G401.6 (cell line): ENCODE measurements around the gene PSMD9.
"Not testable (repeated sequence)": the region's sequence is repeated elsewhere in the genome, so short reads cannot be mapped to it uniquely, and the experiment has no call there.

ENCODE experiments used
- FAIRE-seq: peaks from 2 replicates; lab custom pipeline; 2012; peaks lifted over from hg19 to GRCh38; lab: Jason Lieb, UNC

PSMD9 gene

GRCh38 chr12:121873216-121873569, 15.4 kb upstream of the PSMD9 start:
- FAIRE-seq: no peak

GRCh38 chr12:121874071-121874470, 14.5 kb upstream of the PSMD9 start:
- no peak for FAIRE-seq

GRCh38 chr12:121875582-121875981, 13.0 kb upstream of the PSMD9 start:
- FAIRE-seq: no peak

- FAIRE-seq: not testable (repeated sequence)
Measured at GRCh38 chr12:121876080-121876447, 12.5 kb upstream of the PSMD9 start.

- FAIRE-seq: peak; percentile 54
Measured at GRCh38 chr12:121883315-121883660, 5.3 kb upstream of the PSMD9 start.

DNA sequence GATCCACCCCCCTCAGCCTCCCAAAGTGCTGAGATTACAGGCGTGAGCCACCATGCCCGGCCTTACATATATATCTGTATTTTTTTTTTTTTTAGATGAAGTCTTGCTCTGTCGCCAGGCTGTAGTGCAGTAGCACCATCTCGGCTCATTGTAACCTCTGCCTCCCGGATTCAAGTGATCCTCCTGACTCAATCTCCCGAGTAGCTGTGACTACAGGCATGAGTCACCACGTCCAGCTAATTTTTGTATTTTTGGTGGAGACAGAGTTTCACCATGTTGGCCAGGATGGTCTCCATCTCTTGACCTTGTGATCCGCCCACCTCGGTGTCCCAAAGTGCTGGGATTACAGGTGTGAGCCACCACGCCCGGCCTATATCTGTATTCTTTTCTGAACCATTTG, 3.5 kb upstream of the PSMD9 start:
- not testable (repeated sequence) for FAIRE-seq

DNA sequence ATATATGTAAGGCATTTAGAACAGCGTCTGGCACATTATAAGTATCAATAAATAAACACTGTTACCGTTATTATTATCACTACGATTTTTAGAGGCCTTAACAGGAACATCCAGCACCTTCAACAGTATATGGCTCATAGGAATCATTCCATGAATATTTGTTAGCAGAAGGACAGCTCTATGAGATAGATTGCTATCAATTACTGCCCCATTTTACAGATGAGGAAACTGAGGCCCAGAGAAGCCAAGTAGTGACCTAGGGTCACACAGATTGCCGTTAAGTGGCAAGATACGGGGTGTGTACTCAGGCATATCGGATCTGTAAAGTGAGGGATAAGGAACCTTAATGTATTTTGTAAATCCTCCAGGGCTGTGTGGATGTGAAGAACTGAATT, 510 bp upstream of the PSMD9 start:
- FAIRE-seq: no peak

DNA sequence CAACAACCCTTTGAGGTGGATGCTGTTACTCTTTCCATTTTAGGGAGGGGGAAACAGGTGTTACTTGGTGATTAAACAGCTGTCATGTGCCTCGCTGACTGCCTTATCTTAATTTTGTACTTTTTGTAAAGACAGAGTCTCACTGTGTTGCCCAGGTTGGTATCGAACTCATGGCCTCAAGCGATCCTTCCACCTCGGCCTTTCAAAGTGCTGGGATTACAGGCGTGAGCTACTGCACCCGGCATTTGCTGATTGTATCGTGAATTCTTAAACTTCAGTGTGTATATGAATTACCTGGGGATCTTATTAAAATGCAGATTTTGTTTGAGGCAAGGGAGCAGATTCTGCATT, 659 bp downstream of the PSMD9 start:
- FAIRE-seq: no peak

DNA sequence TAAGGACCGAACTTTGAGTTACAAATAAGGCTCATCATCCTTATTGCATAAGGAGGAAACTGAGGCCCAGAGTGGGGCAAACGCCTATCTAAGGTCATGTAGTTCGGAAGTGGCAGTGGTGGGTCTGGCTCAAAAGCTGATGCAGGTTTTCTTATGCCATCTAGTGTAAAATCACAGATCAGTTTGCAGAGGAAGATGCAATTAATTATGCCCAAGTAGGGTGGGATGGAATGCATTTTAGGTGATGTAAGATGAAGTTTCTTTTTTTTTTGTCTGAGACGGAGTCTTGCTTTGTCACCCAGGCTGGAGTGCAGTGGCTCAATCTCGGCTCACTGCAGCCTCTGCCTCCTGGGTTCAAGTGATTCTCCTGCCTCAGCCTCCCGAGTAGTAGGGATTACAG, 1.1 kb downstream of the PSMD9 start:
- not testable (repeated sequence) for FAIRE-seq

DNA sequence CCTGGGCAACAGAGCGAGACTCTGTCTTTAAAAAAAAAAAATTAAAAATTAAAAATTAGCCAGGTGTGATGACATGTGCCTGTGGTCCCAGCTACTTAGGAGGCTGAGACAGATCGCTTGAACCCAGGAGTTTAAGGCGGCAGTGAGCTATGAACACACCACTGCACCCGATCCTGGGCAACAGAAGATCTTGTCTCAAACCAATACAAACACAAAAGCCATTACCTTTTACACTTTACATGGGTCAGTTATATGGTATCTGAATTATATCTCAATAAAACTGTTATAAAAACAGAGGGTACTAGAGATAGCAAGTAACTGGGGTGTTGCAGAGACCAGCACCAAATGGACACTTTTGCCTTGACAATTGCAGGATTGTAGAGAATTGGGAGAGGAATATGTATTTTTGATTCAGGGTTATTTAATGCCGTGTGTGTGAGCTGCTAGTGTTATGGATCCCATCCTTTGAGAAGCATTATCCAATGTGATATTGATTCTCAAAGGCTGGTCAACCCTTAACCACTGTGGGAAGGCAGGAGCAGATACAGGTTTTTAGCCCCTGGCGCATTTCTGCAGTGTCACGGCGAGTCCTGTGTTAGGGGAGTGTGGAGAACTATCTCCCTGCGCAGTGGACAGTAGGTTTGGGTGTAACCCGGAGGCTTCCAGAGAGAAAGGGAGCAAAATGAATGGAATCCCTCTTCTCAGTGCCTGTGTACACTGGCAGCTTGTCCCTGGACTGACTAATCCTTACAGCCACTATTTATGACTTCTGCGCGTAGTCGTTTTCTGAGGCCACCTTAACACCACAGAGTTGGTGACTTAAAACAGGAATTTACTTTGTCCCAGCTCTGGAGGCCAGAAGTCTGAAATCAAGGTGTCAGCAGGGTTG, 4.3 kb downstream of the PSMD9 start:
- FAIRE-seq: no peak

- no peak for FAIRE-seq
Measured at GRCh38 chr12:121893961-121894460, 5.4 kb downstream of the PSMD9 start.

DNA sequence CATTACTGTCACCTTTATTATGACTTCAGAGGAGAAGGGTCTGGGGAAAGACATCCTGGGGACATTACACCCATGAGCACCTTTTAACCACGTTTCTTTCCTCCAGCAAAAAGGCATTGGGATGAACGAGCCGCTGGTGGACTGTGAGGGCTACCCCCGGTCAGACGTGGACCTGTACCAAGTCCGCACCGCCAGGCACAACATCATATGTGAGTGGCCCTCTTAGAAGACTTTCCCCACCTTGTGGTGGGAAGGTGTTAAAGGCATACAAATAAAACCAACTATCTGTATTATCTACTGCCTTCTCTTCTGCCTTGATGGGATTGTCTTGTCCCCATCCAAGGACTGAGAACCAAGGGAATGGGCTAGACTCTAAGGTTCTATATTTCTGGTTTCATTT, 6.0 kb downstream of the PSMD9 start:
- FAIRE-seq: no peak

DNA sequence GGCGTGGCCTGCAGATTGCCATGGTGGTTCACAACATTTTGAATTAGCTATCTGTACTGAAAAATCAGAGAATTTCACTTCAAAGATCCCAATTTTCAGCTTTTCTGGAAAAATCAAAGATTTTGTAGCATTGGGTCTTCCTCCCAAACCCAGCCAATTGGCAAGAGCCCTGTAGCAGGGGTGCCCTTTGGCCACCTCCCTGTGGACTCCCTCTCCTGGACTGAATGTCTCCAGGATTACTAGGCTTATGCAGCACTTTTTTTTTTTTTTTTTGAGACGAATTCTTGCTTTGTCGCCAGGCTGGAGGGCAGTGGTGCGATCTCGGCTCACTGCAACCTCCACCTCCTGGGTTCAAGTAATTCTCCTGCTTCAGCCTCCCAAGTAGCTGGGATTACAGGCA, 9.7 kb downstream of the PSMD9 start:
- FAIRE-seq: no peak

DNA sequence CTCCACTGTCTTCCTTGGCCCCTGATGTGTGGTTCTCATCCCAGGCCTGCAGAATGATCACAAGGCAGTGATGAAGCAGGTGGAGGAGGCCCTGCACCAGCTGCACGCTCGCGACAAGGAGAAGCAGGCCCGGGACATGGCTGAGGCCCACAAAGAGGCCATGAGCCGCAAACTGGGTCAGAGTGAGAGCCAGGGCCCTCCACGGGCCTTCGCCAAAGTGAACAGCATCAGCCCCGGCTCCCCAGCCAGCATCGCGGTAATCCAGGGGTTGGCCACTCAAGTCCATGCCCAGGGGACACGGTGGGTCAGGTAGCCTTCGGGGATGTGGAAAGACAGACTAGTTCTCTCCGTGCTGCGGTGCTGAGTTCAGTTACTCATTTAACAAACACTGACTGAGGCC, 11.0 kb downstream of the PSMD9 start:
- no peak for FAIRE-seq

- FAIRE-seq: no peak
Measured at GRCh38 chr12:121903202-121903601, 14.6 kb downstream of the PSMD9 start.

- FAIRE-seq: no peak
Measured at GRCh38 chr12:121905746-121906145, 17.2 kb downstream of the PSMD9 start.

DNA sequence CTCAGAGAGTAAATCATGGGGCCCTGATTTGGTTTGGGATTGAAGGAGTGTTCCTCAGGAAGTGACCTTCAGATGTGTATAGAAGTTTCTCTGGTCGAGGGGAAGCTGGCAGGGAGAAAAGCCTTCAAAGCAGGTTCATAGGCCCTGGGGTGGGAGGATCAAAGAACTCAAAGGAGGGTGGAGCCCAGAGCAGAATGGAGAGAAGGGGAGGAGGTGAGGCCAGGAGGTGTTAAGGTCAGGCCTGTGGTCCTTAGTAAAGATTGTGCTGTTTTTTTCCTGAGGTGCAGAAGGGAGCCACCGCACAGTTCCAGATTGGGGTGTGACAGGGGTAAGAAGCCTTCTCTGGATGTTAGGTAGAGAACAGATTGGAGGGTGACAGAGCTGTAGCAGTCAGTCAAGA, 20.1 kb downstream of the PSMD9 start:
- no peak for FAIRE-seq

GRCh38 chr12:121911824-121912585, 23.4 kb downstream of the PSMD9 start:
- FAIRE-seq: no peak

DNA sequence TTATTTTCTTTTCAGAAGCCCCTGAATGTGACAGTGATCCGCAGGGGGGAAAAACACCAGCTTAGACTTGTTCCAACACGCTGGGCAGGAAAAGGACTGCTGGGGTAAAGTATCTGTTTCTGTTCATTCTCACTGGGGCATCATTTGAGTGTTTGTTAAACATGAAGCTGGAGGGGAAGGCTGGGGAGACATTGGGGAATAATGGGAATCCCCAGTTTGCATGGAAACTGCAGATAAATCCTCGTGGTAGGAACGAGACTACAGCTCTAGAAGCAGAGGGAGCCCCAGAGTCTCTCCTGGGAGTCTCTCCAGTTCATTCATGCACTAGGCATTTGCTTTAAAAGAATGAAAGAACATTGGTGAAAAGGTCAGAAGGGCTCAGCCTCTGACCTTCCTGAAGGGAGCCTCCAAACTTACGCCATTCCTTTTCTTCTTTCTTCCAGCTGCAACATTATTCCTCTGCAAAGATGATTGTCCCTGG, 27.3 kb downstream of the PSMD9 start:
- no peak for FAIRE-seq

DNA sequence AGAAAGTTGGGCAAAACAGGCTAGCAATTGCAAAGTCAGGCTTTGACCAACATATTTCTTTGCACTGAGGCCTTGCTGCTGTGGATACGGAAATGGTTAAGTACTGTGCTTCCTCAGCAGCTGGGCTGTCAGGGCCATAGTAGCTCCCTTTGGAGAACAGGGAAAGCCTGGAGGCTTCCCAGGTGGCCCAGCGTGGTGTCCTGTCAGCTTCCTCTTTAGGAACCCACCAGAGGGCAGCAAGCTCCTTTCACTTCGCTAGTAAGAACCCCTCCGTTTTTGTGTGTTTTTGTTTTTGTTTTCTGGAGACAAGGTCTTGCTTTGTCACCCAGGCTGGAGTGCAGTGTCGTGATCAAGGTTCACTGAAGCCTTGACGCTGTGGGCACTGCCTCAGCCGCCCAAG, 28.1 kb downstream of the PSMD9 start:
- FAIRE-seq: peak; percentile 36

DNA sequence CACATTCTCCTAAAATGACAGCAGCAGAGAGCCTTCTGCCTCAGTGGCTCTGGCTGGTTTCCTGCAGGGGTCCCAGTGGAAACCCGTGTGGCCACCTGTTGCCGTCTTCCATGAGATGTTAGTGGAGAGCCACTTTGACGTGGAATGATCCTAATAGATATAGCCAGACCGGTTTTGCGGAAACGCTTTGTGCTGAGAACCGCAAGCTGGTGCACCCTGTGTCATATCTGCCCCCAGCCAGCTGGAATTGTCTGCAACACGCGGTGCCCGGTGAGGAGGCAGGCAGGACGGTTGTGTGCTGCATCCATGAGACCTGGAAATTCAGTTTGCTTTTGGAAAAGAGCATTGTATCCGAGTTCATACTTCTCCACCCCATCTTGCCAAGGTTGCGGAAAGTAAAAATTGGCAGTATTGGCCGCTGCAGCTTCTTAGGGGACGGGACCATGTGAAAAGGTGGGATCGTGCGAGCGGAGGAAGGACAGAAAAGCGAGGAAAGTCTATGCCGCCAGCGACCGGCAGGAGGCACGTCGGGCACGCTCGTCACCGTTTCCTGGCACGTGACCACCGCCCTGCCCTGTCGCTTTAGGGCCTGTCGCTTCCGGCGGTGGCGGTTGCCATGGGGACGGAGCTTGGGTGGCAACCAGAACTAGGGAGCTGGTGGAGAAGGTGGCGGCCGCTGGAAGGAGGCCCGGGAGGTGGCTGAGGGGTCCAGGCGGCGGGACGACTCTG, 29.5 kb downstream of the PSMD9 start, which contains the start of gene CFAP251:
Gene CFAP251, plus strand, starts transcription at position 643 of the 729 bp plus-strand sequence. CDS start 2,714 bp downstream, outside the sequence.
- no peak for FAIRE-seq

- no peak for FAIRE-seq
Measured at GRCh38 chr12:121918679-121919038, 30.1 kb downstream of the PSMD9 start.

GRCh38 chr12:121921066-121921465, 32.5 kb downstream of the PSMD9 start:
- no peak for FAIRE-seq
